Measurements from ENCODE around the gene GSN. TPM values are rescaled to one million over a fixed set of nuclear protein-coding genes. Genes with fewer than 3 reads are reported as not detected.

Gene GSN
- total and polyA plus RNA-seq, 9 of the 15 experiments (the other 6 are each of a cell fraction or from before 2014, with no cell fraction given), result 0.39 to 16.6 (median 8.2) TPM

- TF ChIP-seq TBP (optimal IDR thresholded peaks at IDR 0.05; ENCODE audit: low read depth, low read length), result no peak
- 0 out of 2 replicates have a peak, but pooled peaks have one; percentile 20 for TF ChIP-seq TAL1 (IDR thresholded peaks at IDR 0.05)
- peak; percentile 95 for TF ChIP-seq MGA (IDR thresholded peaks at IDR 0.05)
- peak in 1 of 2 experiments; percentile 61; a peak in 1 of 4 replicates for TF ChIP-seq FOXA3 (CRISPR knock-in tag; conservative IDR thresholded peaks at IDR 0.05 in 1 of 2, IDR thresholded peaks at IDR 0.05 in 1 of 2)
- no peak for TF ChIP-seq NCOA1 (IDR thresholded peaks at IDR 0.05; ENCODE audit: low read depth)
- peak; percentile 97 for TF ChIP-seq TGIF2 (CRISPR knock-in tag; IDR thresholded peaks at IDR 0.05)
- peak; percentile 86; the same call in 1 of the 2 replicates for TF ChIP-seq POLR2A (conservative IDR thresholded peaks at IDR 0.05)
- TF ChIP-seq HES1 (IDR thresholded peaks at IDR 0.05; ENCODE audit: low read depth), result 0 out of 2 replicates have a peak, but pooled peaks have one; percentile 34
- peak; percentile 65; the same call in 1 of the 2 replicates for TF ChIP-seq ETS1 (conservative IDR thresholded peaks at IDR 0.05; ENCODE audit: control insufficient read depth, low read depth, low read length)
- peak; percentile 43; the same call in 1 of the 2 replicates for TF ChIP-seq ZBTB7A (IDR thresholded peaks at IDR 0.05; ENCODE audit: borderline replicate concordance, control insufficient read depth, low read depth, low read length)
- peak; percentile 93 for TF ChIP-seq POLR2G (IDR thresholded peaks at IDR 0.05; ENCODE audit: low read depth, low read length)
- peak; percentile 37; the same call in 1 of the 2 replicates for TF ChIP-seq L3MBTL2 (IDR thresholded peaks at IDR 0.05)
- peak; percentile 75; the same call in 1 of the 2 replicates for TF ChIP-seq PHF8 (IDR thresholded peaks at IDR 0.05; ENCODE audit: borderline replicate concordance, low read length)
These were observed 101.8 kb downstream of the GSN start, which contains the start of gene STOM (continued) for GRCh38 chr9:121369595-121370265.

Data from K562 (cell line).